Measurements from ENCODE around the gene GLYR1.

Gene GLYR1

GRCh38 chr16:4850211-4850610, 3.1 kb upstream of the GLYR1 start:
- DNase-seq (ENCODE audit: low read depth in 2 of 2): no peak

- DNase-seq (ENCODE audit: low read depth in 2 of 2): peak in 1 of 2 experiments; percentile 5
Measured at GRCh38 chr16:4847774-4848587, 893 bp upstream of the GLYR1 start.

- DNase-seq (ENCODE audit: low read depth in 2 of 2): no peak
Measured at GRCh38 chr16:4846503-4846900, 586 bp downstream of the GLYR1 start.

- no peak for DNase-seq (ENCODE audit: low read depth in 2 of 2)
Measured at GRCh38 chr16:4840984-4841383, 6.1 kb downstream of the GLYR1 start.

GRCh38 chr16:4839942-4840341, 7.1 kb downstream of the GLYR1 start:
- DNase-seq (ENCODE audit: low read depth in 2 of 2): no peak

GRCh38 chr16:4837733-4838501, 9.2 kb downstream of the GLYR1 start:
- no peak for DNase-seq (ENCODE audit: low read depth in 2 of 2)

- no peak for DNase-seq (ENCODE audit: low read depth in 2 of 2)
Measured at GRCh38 chr16:4836727-4837126, 10.4 kb downstream of the GLYR1 start.

GRCh38 chr16:4833584-4833983, 13.5 kb downstream of the GLYR1 start:
- DNase-seq (ENCODE audit: low read depth in 2 of 2): no peak

GRCh38 chr16:4832698-4833343, 14.3 kb downstream of the GLYR1 start:
- no peak for DNase-seq (ENCODE audit: low read depth in 2 of 2)

GRCh38 chr16:4831616-4832015, 15.5 kb downstream of the GLYR1 start:
- no peak for DNase-seq (ENCODE audit: low read depth in 2 of 2)

GRCh38 chr16:4830408-4830807, 16.7 kb downstream of the GLYR1 start:
- DNase-seq (ENCODE audit: low read depth in 2 of 2): no peak

GRCh38 chr16:4828567-4829321, 18.3 kb downstream of the GLYR1 start:
- no peak for DNase-seq (ENCODE audit: low read depth in 2 of 2)

- no peak for DNase-seq (ENCODE audit: low read depth in 2 of 2)
Measured at GRCh38 chr16:4826980-4827379, 20.1 kb downstream of the GLYR1 start.

GRCh38 chr16:4826526-4826925, 20.6 kb downstream of the GLYR1 start:
- no peak for DNase-seq (ENCODE audit: low read depth in 2 of 2)

- no peak for DNase-seq (ENCODE audit: low read depth in 2 of 2)
Measured at GRCh38 chr16:4825196-4825595, 21.9 kb downstream of the GLYR1 start.

GRCh38 chr16:4820652-4821051, 26.4 kb downstream of the GLYR1 start:
- no peak for DNase-seq (ENCODE audit: low read depth in 2 of 2)

GRCh38 chr16:4814542-4815173, 32.4 kb downstream of the GLYR1 start:
- no peak for DNase-seq (ENCODE audit: low read depth in 2 of 2)

GRCh38 chr16:4814046-4814445, 33.0 kb downstream of the GLYR1 start:
- no peak for DNase-seq (ENCODE audit: low read depth in 2 of 2)

- DNase-seq (ENCODE audit: low read depth in 2 of 2): no peak
Measured at GRCh38 chr16:4813251-4814003, 33.7 kb downstream of the GLYR1 start.

- DNase-seq (ENCODE audit: low read depth in 2 of 2): no peak
Measured at GRCh38 chr16:4811773-4812172, 35.3 kb downstream of the GLYR1 start.

- DNase-seq (ENCODE audit: low read depth in 2 of 2): no peak
Measured at GRCh38 chr16:4811242-4811641, 35.8 kb downstream of the GLYR1 start.

Measured in fibroblast of skin of left biceps (primary cell).